GM23338 (cell line): ENCODE data around the gene ARHGAP32. TPM values are rescaled to one million over a fixed set of nuclear protein-coding genes. Genes with fewer than 3 reads are reported as not detected.

ENCODE experiments used
- ATAC-seq: fragments of 200-7000 bp; cut with Tn5 transposase; 3 replicates; pipeline ENCODE4 v1.9.1; 2020
- DNase-seq: peaks from one replicate; pipeline ENCODE4 v3.0.0-alpha.2; 2015; ENCODE audit warnings: low spot score
- H2AFZ ChIP-seq: fragments of 200-600 bp; sonication (generic); 2 replicates; pipeline ENCODE4 v1.8.0; 2016; ENCODE audit warnings: antibody characterized with exemption, mild to moderate bottlenecking, moderate library complexity
- H3F3A ChIP-seq: fragments of 200-600 bp; sonication (generic); replicated peaks from 2 replicates; pipeline ENCODE4 v1.8.0; 2017; ENCODE audit warnings: antibody characterized with exemption, mixed run types, low read depth
- H3K27ac ChIP-seq: fragments of 200-600 bp; sonication (generic); 2 replicates; pipeline ENCODE4 v1.6.1; 2016; ENCODE audit warnings: low read depth
- H3K27me3 ChIP-seq: fragments of 200-600 bp; sonication (generic); 2 replicates; pipeline ENCODE4 v1.8.0; 2016; ENCODE audit warnings: mild to moderate bottlenecking, mixed run types, moderate library complexity; ENCODE audit not compliant: insufficient read depth
- H3K36me3 ChIP-seq: fragments of 200-600 bp; sonication (generic); 2 replicates; pipeline ENCODE4 v1.8.0; 2016; ENCODE audit warnings: mild to moderate bottlenecking; ENCODE audit not compliant: insufficient read depth
- H3K4me1 ChIP-seq: fragments of 200-600 bp; sonication (generic); 2 replicates; pipeline ENCODE4 v1.8.0; 2016; ENCODE audit warnings: mild to moderate bottlenecking, moderate library complexity; ENCODE audit not compliant: insufficient read depth
- H3K4me2 ChIP-seq: fragments of 200-600 bp; sonication (generic); 2 replicates; pipeline ENCODE4 v1.7.1; 2017; ENCODE audit warnings: mixed run types
- H3K4me3 ChIP-seq: fragments of 200-600 bp; sonication (generic); 2 replicates; pipeline ENCODE4 v1.6.1; 2016; ENCODE audit warnings: mixed run types
- H3K79me2 ChIP-seq: fragments of 200-600 bp; sonication (generic); replicated peaks from 2 replicates; pipeline ENCODE4 v1.8.0; 2017; ENCODE audit warnings: mild to moderate bottlenecking; ENCODE audit not compliant: insufficient read depth
- H3K9me2 ChIP-seq: fragments of 200-600 bp; sonication (generic); 2 replicates; pipeline ENCODE4 v1.8.0; 2017; ENCODE audit not compliant: insufficient read depth
- H4K20me1 ChIP-seq: fragments of 200-600 bp; sonication (generic); replicated peaks from 2 replicates; pipeline ENCODE4 v1.8.0; 2017; ENCODE audit warnings: mild to moderate bottlenecking; ENCODE audit not compliant: insufficient read depth
- H3K27ac Mint-ChIP-seq: 2 replicates; pipeline ENCODE4 v1.8.0; 2020; ENCODE audit warnings: inconsistent platforms, mild to moderate bottlenecking, moderate library complexity, mixed read lengths
- H3K27me3 Mint-ChIP-seq: 3 replicates; pipeline ENCODE4 v1.8.0; 2022; ENCODE audit warnings: low read depth, mild to moderate bottlenecking, moderate library complexity, mixed read lengths, inconsistent platforms; ENCODE audit not compliant: insufficient read depth, poor library complexity
- H3K36me3 Mint-ChIP-seq: 3 replicates; pipeline ENCODE4 v1.8.0; 2021; ENCODE audit warnings: low read depth, mild to moderate bottlenecking, inconsistent platforms, moderate library complexity, mixed read lengths
- H3K4me1 Mint-ChIP-seq: 3 replicates; pipeline ENCODE4 v1.8.0; 2020; ENCODE audit warnings: mild to moderate bottlenecking, inconsistent platforms, mixed read lengths
- H3K4me3 Mint-ChIP-seq: 3 replicates; pipeline ENCODE4 v1.8.0; 2021; ENCODE audit warnings: moderate library complexity, mild to moderate bottlenecking, inconsistent platforms, mixed read lengths
- H3K9me3 Mint-ChIP-seq: 3 replicates; pipeline ENCODE4 v1.8.0; 2020; ENCODE audit warnings: moderate library complexity, mild to moderate bottlenecking, inconsistent platforms, mixed read lengths
- CREB1 ChIP-seq: fragments of 250-450 bp; sonication (Bioruptor Pico); IDR thresholded peaks from 2 replicates; pipeline ENCODE4 v1.5.0; 2020; ENCODE audit warnings: low read depth, mild to moderate bottlenecking, moderate library complexity
- CTCF ChIP-seq, 2 experiments: fragments of 200-600 bp in 1 of 2; sonication (generic) in 1 of 2; conservative IDR thresholded peaks; 2 replicates each; pipeline versions ENCODE4 v1.5.1 to v1.6.1; 2016 to 2017; ENCODE audit warnings: antibody characterized with exemption in 2 of 2, low read depth in 2 of 2, mild to moderate bottlenecking in 2 of 2, moderate library complexity in 1 of 2
- ETS1 ChIP-seq: IDR thresholded peaks from 2 replicates; pipeline ENCODE4 v1.6.1; 2016; ENCODE audit warnings: antibody characterized with exemption
- EZH2 ChIP-seq: fragments of 200-600 bp; sonication (generic); IDR thresholded peaks from one replicate; pipeline ENCODE4 v1.8.0; 2017; ENCODE audit warnings: antibody characterized with exemption, mild to moderate bottlenecking, low read depth; ENCODE audit not compliant: unreplicated experiment
- EZH2phosphoT487 ChIP-seq: fragments of 200-600 bp; sonication (generic); IDR thresholded peaks from one replicate; pipeline ENCODE4 v1.8.1; 2018; ENCODE audit warnings: antibody characterized with exemption; ENCODE audit not compliant: unreplicated experiment
- JUNB ChIP-seq: IDR thresholded peaks from one replicate; pipeline ENCODE4 v1.6.1; 2016; ENCODE audit warnings: antibody characterized with exemption; ENCODE audit not compliant: unreplicated experiment
- NANOG ChIP-seq: IDR thresholded peaks from 2 replicates; pipeline ENCODE4 v1.6.1; 2016; ENCODE audit warnings: antibody characterized with exemption, borderline replicate concordance
- POLR2AphosphoS5 ChIP-seq: IDR thresholded peaks from 2 replicates; pipeline ENCODE4 v1.6.1; 2016; ENCODE audit warnings: antibody characterized with exemption, low read depth
- STAT1 ChIP-seq: IDR thresholded peaks from one replicate; pipeline ENCODE4 v1.6.1; 2016; ENCODE audit warnings: antibody characterized with exemption; ENCODE audit not compliant: unreplicated experiment
- ZNF114 ChIP-seq: fragments of 250-450 bp; sonication (Bioruptor Pico); IDR thresholded peaks from 2 replicates; pipeline ENCODE4 v1.5.0; 2020; ENCODE audit warnings: mild to moderate bottlenecking, moderate library complexity
- ZNF331 ChIP-seq: fragments of 250-450 bp; sonication (Bioruptor Pico); IDR thresholded peaks from 2 replicates; pipeline ENCODE4 v1.5.0; 2020; ENCODE audit warnings: low read depth, mild to moderate bottlenecking, moderate library complexity
- polyA plus RNA-seq: library from polyadenylated mRNA; unstranded; fragments of >200 nt; fragmentation: Nextera tagmentation; extraction: Ambion mirVana; gene quantifications from 2 replicates; pipeline ENCODE4 v1.2.1, GENCODE V29; 2016
- total RNA-seq: library from RNA; depleted of rRNA; stranded (reverse); fragments of >200 nt; shearing (Covaris generic); gene quantifications from 2 replicates; pipeline ENCODE4 v1.2.3, GENCODE V29; 2014
- TF ChIP-seq, protein P1 (sequence below): fragments of 250-450 bp; sonication (Bioruptor Pico); IDR thresholded peaks from 2 replicates; pipeline ENCODE4 v1.5.0; 2020; ENCODE audit warnings: mild to moderate bottlenecking, moderate library complexity
- TF ChIP-seq, protein P2 (sequence below): IDR thresholded peaks from one replicate; pipeline ENCODE4 v1.6.1; 2018; ENCODE audit warnings: antibody characterized with exemption; ENCODE audit not compliant: unreplicated experiment

The ARHGAP32 gene
- total and polyA plus RNA-seq, 2 experiments from 2014 or later: 3.9 to 17.2 TPM

DNA sequence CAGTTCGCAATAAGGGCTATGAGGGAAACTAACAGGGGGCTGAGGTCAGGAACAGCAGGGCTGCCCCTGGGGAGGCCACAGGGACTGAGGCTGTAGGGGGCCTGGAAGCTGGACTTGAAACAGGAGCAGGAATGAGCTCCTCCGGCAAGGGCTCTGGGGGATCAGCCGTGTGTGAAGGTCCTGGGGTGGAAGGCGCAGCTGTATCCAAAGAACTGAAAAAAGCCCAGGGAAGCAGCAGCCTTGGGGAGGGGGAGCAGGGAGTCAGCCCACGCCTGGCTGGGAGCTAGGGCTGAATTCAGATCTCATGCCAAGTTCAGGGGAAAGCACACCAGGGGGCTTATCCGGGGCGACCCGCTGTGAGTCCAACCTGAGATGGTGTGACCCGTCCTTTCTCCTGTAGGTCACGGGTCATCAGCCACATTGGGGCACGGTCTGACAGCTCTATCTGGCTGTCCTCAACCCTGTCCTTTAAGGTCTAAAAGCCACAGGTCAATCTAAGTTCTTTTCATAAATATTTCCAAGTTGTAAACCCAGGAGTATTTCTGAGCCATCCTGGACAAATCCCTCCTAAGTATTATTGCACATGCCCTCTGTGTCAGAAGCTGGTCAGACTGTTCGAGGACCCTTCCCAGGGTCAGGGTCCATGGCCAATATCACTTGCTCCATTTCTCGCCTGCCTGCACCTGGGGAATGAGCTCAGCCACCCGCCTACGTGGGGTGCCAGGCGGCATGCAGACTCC lies 267.4 kb downstream of the ARHGAP32 start:
- H3K36me3 Mint-ChIP-seq: no peaks in the 10 kb centered on the region
- Histone ChIP-seq H3K4me2 (no peak overlapping the region), H3K79me2 (no peaks in the 10 kb centered on the region), H3K36me3 (no peaks in the 10 kb centered on the region), H3K27me3 (peaks cover 36% of the 10 kb centered on the region; the same call in 1 of the 2 replicates), H3F3A (no peaks in the 10 kb centered on the region), H3K27ac (no peak overlapping the region), H4K20me1 (no peaks in the 10 kb centered on the region), H3K4me1 (peaks cover 32% of the 10 kb centered on the region), H3K9me2 (no peaks in the 10 kb centered on the region), H3K4me3 (no peak overlapping the region), H2AFZ (no peak overlapping the region)
- peaks cover 51% of the 10 kb centered on the region for H3K4me1 Mint-ChIP-seq
- DNase-seq: no peak
- peaks cover 33% of the 10 kb centered on the region for H3K27me3 Mint-ChIP-seq
- no peak for ATAC-seq
- TF ChIP-seq, protein P1, sequence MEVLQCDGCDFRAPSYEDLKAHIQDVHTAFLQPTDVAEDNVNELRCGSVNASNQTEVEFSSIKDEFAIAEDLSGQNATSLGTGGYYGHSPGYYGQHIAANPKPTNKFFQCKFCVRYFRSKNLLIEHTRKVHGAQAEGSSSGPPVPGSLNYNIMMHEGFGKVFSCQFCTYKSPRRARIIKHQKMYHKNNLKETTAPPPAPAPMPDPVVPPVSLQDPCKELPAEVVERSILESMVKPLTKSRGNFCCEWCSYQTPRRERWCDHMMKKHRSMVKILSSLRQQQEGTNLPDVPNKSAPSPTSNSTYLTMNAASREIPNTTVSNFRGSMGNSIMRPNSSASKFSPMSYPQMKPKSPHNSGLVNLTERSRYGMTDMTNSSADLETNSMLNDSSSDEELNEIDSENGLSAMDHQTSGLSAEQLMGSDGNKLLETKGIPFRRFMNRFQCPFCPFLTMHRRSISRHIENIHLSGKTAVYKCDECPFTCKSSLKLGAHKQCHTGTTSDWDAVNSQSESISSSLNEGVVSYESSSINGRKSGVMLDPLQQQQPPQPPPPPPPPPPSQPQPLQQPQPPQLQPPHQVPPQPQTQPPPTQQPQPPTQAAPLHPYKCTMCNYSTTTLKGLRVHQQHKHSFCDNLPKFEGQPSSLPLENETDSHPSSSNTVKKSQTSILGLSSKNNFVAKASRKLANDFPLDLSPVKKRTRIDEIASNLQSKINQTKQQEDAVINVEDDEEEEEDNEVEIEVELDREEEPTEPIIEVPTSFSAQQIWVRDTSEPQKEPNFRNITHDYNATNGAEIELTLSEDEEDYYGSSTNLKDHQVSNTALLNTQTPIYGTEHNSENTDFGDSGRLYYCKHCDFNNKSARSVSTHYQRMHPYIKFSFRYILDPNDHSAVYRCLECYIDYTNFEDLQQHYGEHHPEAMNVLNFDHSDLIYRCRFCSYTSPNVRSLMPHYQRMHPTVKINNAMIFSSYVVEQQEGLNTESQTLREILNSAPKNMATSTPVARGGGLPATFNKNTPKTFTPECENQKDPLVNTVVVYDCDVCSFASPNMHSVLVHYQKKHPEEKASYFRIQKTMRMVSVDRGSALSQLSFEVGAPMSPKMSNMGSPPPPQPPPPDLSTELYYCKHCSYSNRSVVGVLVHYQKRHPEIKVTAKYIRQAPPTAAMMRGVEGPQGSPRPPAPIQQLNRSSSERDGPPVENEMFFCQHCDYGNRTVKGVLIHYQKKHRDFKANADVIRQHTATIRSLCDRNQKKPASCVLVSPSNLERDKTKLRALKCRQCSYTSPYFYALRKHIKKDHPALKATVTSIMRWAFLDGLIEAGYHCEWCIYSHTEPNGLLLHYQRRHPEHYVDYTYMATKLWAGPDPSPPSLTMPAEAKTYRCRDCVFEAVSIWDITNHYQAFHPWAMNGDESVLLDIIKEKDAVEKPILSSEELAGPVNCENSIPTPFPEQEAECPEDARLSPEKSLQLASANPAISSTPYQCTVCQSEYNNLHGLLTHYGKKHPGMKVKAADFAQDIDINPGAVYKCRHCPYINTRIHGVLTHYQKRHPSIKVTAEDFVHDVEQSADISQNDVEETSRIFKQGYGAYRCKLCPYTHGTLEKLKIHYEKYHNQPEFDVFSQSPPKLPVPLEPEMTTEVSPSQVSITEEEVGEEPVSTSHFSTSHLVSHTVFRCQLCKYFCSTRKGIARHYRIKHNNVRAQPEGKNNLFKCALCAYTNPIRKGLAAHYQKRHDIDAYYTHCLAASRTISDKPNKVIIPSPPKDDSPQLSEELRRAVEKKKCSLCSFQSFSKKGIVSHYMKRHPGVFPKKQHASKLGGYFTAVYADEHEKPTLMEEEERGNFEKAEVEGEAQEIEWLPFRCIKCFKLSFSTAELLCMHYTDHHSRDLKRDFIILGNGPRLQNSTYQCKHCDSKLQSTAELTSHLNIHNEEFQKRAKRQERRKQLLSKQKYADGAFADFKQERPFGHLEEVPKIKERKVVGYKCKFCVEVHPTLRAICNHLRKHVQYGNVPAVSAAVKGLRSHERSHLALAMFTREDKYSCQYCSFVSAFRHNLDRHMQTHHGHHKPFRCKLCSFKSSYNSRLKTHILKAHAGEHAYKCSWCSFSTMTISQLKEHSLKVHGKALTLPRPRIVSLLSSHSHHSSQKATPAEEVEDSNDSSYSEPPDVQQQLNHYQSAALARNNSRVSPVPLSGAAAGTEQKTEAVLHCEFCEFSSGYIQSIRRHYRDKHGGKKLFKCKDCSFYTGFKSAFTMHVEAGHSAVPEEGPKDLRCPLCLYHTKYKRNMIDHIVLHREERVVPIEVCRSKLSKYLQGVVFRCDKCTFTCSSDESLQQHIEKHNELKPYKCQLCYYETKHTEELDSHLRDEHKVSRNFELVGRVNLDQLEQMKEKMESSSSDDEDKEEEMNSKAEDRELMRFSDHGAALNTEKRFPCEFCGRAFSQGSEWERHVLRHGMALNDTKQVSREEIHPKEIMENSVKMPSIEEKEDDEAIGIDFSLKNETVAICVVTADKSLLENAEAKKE (CRISPR knock-in tag): no peak
- TF ChIP-seq CREB1 (CRISPR knock-in tag): no peak
- no peak for TF ChIP-seq NANOG
- TF ChIP-seq ZNF114 (CRISPR knock-in tag): no peak
- no peak for TF ChIP-seq JUNB
- TF ChIP-seq ZNF331 (CRISPR knock-in tag): no peak
- TF ChIP-seq CTCF (conservative IDR thresholded peaks at IDR 0.05; ENCODE audit: low read depth in 2 of 2): no peak
- no peak for TF ChIP-seq ETS1
- no peak for TF ChIP-seq EZH2
- no peak for TF ChIP-seq POLR2AphosphoS5
- no peak for TF ChIP-seq STAT1
- TF ChIP-seq, protein P2, sequence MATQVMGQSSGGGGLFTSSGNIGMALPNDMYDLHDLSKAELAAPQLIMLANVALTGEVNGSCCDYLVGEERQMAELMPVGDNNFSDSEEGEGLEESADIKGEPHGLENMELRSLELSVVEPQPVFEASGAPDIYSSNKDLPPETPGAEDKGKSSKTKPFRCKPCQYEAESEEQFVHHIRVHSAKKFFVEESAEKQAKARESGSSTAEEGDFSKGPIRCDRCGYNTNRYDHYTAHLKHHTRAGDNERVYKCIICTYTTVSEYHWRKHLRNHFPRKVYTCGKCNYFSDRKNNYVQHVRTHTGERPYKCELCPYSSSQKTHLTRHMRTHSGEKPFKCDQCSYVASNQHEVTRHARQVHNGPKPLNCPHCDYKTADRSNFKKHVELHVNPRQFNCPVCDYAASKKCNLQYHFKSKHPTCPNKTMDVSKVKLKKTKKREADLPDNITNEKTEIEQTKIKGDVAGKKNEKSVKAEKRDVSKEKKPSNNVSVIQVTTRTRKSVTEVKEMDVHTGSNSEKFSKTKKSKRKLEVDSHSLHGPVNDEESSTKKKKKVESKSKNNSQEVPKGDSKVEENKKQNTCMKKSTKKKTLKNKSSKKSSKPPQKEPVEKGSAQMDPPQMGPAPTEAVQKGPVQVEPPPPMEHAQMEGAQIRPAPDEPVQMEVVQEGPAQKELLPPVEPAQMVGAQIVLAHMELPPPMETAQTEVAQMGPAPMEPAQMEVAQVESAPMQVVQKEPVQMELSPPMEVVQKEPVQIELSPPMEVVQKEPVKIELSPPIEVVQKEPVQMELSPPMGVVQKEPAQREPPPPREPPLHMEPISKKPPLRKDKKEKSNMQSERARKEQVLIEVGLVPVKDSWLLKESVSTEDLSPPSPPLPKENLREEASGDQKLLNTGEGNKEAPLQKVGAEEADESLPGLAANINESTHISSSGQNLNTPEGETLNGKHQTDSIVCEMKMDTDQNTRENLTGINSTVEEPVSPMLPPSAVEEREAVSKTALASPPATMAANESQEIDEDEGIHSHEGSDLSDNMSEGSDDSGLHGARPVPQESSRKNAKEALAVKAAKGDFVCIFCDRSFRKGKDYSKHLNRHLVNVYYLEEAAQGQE: no peak
- TF ChIP-seq EZH2phosphoT487: no peak
- H3K27ac Mint-ChIP-seq: no peak overlapping the region
- no peak overlapping the region for H3K4me3 Mint-ChIP-seq
- H3K9me3 Mint-ChIP-seq: no peaks in the 10 kb centered on the region
